GM19455 (cell line): ENCODE results near the gene SF3B4.

ENCODE experiments used
- ATAC-seq: cut with Tn5 transposase; IDR thresholded peaks from one replicate; pipeline ENCODE4 v1.9.1; 2021; ENCODE audit not compliant: unreplicated experiment

Gene SF3B4

DNA sequence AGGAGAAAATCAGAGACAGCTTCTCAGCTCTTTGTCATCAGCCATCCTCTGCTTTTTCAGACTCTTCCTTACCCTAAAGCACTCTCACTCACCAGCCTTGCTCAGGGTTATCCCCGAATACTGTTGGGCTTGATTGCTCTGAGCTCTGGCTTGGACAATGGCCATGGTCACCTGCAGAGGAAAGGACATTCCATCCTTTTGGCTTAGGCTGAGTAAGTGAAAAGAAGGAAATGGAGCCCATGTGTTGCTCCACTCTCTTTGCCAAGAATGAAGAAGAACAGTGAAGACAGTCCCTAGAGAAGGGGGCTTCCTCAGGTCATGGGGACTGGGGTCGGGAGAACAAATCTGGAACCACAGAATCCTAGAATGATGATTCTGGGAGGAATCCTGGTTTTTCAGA, 6.8 kb upstream of the SF3B4 start:
- ATAC-seq: no peak

DNA sequence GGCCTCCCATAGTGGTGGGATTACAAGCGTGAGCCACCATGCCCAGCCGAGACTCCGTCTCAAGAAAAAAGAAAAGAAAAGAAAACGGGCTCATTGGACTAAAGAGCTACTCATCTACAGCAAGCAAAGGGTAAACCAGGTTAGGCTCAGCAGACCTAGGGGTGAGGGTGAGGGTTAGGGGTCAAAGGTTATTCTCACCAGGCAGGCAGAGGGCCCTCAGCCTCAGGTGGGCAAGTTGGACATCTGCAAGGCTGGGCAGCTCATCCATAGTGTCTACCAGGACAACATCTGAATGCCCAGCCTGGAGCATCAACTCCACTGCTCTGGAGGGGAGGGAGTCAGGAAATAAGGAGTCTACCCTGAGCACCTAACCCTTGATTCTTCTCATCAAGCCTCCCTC, 5.6 kb upstream of the SF3B4 start:
- no peak for ATAC-seq

DNA sequence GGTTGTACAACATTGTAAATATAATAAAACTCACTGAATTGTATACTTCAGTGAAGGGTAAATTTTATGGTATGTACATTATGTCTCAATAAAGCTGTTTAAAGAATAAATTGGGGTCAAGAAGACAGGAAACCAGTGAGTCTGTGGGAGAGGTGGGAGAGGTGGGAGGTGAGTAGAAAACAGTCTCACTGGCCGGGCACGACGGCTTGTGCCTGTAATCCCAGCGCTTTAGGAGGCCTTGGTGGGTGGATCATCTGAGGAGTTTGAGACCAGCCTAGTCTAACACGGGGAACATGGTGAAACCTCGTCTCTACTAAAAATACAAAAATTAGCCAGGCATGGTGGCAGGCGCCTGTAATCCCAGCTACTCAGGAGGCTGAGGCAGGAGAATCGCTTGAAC, 4.9 kb upstream of the SF3B4 start:
- no peak for ATAC-seq

DNA sequence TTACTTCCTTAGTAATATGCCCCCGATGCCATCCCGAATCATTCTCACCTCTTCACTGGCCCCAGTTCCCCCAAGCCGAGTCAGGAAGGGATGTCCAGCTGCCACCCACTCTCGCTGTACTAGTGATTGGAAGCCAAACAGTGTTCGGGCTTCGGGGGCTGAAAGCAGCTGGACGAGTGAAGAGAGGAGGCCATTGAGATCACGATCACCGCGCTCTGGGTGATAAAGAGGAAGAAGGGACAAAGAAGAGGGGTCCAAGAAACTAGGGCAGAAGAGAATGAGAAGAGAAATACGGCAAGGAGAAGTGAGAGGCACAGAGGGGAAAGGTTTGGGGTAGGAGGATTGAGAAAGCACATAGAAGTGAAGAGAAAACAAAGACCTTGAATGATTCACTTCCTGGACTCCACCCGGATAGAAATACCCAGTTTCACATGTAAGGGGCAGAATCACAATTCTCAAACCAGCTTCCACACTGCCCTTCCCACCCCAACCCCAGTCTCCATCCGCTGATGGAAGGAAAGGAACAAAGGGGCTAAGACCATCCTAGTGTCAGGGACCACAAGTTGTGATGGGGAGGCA, 3.7 kb upstream of the SF3B4 start:
- no peak for ATAC-seq

DNA sequence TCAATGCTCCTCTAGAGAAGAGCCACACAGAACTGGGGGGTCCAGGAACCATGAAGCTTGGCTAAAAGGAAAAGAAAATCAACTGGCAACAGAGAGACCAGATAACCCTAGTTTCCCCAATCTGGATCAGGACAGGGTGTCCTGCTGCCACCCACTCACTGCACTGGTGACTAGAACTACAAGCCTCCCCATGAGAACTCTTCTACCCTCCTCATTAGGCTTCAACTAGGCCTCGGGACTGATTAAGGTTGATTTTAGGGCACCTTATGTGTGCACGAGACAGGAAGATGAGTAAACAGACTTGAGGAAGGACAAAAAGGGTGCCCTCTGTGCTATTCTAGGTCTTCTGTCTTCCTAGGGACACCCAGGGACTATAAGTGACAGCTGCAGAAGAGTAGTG, 2.3 kb upstream of the SF3B4 start:
- ATAC-seq: no peak

DNA sequence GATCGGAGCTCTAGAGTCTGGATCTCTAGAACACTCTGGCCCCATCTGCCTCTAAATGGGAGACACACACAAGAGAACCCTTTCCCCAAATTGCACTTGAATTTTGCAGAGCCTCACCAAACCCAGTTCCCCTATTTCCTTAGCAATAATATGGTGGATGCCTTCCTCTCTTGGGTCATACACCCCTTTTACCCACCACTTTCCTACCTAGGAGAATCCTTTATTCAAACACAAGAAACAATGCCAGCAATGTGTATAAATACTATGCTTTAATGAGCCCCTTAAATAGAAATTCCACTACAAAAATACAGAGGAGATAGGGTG, 760 bp upstream of the SF3B4 start:
- ATAC-seq: no peak

DNA sequence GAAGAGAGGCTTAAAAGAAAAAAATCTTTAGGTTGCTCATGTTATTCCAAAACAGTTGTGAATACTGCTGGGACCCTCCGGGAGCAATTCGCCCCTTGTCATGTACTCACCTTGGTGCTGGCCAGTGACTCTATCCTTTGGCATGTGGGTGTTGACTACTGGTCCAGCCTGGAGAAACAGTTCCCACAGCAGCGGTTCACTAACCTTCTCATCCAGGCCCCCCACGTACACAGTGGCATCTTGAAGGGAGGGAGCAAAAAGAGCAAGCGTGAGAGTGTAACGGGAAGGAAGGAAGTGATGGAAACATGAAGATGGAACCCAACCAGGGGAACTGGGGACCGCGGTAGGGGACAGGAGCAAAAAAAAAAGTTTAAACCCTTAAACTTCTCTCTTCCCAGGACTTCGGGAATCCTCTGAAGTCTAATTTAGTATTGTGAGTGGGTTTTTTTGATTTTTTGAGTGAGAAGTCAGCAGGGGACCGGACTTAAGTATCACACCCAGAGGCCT, 494 bp downstream of the SF3B4 start:
- no peak for ATAC-seq

DNA sequence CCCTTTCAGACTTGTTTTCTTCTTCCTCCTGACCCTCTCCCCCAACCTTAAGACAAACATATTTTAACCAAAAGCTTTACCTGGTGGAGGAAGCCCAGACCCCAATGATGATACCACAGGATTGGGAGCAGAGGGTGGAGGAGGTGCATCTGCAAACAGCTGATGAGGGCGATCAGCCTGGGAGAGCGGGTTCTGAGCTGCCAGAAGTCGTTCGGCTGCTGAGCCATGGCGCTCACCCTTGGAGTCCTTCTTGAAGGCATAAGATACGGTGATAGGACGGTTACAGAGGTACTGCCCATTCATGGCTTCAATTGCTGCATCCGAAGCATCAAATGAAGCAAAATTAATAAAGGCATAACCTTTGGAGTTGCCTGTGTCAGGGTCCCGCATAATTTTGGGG, 1.3 kb downstream of the SF3B4 start:
- ATAC-seq: no peak

DNA sequence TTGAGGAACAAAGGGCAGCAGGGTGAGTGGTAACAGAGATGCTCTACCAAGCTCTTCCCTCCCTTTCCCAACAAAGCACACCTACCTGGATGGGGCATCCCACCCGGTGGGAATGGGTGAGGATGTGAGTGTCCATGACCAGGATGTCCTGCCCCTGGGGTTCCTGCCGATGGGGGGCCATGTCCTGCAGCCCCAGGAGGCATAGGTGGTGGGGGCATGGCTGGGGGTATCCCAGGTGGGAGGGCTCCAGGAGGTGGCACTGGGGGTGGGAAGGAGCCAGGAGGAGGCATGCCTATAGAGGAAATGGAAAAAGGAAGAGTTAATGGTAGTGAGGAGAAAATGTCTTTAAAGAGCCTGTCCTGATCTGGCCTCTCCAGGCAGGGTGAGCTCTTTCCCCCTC, 1.9 kb downstream of the SF3B4 start:
- no peak for ATAC-seq

DNA sequence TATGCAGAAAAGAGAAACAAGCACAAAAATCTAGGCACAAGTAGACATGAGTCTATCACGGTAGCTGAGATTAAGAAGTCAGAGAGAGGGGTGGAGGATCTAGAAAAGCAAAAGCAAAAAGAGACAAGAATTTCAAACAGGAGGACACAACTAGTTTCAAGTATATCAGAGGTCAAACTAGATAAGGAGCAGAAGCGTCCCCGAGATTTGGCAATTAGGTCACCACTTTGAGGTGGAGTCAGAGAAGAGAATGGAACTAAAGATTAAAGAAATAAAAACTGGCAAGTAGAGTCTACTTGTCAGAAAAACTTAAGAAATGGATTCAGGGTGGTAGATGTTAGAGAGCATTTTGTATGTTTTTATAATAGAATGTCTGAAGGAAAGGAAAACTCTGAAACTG, 2.3 kb downstream of the SF3B4 start:
- no peak for ATAC-seq

DNA sequence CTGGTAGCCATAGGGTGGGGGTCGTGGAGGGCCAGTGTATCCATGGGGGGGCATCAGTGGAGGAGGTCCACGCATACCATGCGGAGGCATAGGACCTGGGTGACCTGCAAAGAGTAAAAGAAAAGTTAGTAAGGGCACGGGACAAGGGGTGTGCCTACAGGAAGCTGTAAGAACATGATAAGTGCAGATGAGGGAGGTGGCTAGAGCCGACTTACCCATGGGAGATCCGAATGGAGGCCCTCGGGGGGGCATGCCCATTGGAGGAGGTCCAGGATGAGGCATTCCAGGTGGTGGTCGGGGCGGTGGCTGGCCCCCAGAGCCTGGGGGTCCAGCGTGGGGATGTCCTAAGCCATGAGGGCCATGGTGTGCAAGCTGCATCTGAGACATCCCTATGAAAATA, 4.0 kb downstream of the SF3B4 start:
- ATAC-seq: no peak

DNA sequence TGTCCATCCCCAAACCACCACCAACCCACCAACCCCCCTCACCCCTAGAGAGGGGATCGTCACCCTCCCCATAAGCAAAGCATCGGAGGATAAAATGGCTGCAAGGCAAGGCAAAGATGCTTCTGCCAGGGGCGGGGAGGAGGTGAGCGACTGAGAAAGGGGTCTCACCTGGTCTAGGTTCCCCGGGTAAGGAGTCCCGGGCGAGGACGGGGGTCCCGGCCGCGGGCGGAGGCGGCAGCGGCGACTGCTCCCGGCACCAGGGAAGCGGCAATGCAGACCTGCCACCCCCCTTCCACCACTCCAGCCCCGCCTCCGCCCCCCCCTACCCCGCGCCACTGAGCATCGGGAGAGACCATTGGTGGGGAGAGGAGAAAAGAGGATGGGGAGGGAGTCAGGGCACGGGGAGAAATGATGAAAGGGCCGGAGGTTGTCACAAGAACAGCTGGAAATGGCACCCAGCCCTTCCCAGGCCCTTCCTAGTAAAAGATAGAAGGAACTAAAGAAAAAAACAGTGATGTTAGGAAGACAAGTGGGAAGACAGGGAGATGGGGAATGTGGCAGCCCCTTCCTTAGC, 9.9 kb downstream of the SF3B4 start, which contains the start of gene SV2A:
Gene SV2A, minus strand, starts transcription at position 274 of the 574 bp plus-strand sequence. CDS start 4,004 bp downstream, outside the sequence.
- ATAC-seq: no peak

DNA sequence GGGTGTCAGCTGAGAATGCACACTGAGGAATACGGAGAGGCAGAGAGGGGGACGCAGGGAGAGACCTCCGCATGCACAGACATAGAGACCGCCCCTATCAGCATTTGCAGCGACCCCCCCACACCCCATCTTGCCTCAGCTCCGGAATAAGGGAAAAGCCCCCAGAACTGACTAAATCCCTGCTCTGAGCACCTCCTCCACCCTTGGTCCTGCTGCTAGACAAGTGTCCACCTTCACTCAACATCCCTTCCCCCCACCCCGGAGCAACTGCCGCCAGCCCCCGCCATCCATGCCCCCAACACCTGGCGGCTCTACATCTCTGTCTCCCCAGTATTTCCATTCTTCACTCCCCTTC, 10.7 kb downstream of the SF3B4 start:
- no peak for ATAC-seq

DNA sequence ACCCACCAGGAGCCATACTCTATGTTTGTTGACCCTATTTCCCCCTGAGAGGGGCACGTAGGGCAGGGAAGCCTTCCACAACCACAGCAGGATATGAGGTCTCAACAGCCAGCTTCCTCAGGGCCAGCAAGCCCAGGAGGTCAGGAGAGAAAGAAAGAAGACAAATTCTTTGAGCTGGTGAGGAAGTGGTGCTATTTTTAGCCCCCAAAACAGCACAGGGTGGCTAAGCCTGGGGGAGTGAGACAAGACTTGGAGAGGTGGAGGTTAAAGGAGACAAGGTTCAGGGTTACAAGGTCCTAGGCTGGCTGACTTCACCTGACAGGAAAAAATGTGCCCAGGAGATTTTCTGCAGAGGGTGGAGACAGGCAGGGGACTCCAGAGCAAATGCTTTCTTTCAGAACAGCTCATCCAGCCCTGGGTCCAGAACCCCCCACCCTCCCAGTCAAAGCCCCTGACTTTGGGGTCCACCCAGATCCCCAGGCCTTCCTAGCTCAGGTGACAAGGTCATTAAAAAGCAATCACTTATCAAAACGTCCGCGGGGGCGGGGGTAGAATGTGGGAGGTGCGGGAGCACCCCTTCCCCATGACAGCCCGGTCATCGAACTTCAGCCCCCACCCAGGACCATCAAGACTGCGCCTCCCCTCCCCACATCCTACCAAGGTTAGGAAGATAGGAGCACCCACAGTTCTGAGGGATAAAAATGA, 11.3 kb downstream of the SF3B4 start:
- no peak for ATAC-seq

DNA sequence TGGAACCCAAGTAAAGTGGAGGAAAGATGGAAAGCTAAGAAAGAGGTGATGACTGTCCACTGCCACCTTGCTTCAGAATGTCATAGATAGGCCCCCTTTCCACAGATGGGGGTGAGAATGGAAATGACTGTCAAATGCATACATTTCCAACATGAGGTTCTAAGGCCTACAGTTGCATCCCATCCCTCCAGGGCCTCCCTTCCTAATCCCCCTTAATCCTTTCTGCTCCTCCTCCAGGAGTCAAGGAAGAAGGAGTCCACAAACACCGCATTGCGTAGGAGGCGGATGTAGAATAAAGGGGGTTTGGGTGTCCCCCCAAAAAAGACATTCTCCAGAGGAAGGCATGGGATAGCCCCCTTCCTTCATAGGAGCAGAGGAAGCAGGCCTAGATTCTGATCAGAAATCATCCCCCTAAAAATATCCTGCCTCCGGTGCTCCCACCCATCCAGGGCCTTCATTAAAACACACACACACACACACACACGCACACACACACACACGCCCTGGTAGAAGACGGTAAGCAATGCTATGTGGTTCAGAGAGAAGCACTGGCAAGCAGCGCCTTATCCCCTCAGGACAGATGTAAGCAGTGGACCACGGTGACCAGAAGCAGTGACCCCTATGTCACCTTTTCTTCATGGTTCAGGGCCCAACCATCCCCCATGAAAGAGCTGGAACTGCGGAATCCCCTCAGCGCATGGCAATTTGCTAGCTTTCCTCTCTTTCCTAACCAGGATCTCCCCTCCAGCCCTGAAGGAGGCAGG, 12.0 kb downstream of the SF3B4 start:
- no peak for ATAC-seq

DNA sequence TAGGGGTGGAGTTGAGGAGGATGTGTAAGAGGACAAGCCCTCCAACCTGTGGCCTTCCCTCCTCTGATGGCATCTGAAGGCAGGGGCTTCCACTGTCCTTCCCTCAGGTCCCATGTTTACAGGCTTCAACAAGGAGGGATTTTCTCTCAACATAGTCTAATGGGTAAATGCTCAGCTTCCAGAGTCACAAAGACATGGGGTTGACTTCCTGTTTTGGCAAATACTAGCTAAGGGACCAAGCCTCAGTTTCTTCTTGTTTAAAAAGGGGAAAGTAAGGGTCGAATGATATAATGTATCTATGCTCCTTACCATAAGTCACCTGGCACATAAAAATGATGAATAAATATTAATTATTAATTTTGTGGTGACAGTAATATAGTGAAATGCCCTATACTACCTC, 13.1 kb downstream of the SF3B4 start:
- no peak for ATAC-seq

DNA sequence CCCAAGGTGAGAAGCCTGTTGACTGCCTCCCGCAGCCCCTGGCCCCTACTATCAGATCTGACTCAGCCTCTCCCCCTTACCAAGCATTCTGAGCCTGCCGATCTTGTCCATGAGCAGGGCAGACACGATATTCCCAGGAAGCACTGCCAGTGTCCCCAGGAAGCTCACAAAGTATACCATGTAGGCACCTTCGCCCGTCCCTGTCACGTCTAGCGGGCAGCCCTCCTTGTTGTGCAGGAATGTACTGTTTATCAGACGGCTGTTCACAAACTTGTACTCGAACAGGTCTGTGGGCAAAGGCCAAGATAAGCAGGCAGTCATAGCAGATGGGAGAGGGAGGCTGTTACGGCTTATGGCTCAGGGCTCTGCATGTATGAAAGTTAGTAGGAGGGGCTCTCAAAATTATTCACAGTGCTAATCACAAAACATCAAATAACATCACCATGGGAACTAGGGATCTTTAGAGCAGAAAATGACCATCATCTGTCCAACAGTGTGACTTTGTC, 21.0 kb downstream of the SF3B4 start:
- ATAC-seq: no peak

DNA sequence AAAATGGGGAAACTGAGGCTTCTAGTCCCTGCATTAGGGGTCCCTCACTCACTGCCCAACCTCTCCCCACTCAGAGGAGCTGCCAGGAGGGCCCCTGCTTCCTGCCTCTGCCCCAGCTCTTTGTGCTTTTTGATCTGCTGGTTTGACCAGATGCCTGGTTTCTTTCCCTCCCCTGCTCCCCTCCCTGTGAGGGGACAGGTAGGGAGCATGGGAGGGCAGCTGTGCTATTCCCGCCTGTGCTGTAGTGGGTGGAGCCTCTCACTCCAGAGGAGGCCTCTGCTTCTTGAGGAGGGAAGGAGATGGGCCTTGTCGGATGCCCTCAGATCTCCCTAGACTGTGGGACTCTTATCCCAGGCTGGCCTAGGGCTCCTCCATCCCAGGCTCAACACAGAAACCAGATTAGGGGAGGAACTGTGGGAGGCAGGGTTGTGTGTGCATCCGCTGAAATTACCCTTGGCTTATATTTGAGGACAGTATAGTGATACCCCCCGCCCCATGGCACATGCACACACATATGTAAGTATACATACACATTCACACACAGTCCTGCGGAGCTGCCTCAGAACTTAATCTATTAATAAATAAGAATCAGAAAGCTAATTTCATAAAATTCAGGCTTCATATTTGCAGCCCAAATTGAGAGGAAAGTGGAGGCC, 23.6 kb downstream of the SF3B4 start:
- ATAC-seq: no peak

DNA sequence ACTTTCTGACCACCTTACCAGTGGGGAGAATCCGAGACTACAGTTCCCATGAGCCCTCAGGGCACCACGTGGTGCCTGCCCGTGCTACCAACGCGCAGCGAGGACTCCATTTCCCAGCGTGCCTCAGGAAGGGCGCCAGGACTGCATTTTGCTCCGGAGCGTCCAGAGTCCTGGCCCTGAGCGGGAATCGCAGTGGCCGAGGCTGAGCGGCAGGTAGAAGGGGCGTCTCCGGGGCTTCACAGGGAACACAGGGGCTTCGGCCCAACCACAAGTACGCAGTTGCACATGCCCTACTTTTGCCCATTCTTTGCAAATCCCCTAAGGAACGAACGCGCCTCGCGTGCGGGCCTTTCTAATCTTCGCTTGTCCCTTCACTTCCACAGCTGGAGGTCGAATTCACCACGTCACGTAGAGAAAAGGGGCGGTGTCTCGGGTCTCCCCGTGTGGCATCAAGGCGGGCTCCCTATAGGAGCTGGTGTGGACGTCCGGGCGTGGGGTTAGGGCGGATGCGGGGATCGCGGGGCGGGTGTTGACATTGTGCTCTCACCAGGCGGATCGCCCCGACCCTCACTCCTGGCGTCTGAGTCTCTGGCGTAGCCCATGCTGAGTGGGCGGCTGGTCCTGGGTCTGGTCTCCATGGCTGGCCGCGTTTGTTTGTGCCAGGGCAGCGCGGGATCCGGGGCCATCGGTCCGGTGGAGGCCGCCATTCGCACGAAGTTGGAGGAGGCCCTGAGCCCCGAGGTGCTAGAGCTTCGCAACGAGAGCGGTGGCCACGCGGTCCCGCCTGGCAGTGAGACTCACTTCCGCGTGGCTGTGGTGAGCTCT, 27.9 kb downstream of the SF3B4 start, which contains the start of gene BOLA1:
Gene BOLA1, plus strand, starts transcription at position 109 of the 825 bp plus-strand sequence. Its CDS starts 492 bp downstream, at position 601.
- no peak for ATAC-seq

DNA sequence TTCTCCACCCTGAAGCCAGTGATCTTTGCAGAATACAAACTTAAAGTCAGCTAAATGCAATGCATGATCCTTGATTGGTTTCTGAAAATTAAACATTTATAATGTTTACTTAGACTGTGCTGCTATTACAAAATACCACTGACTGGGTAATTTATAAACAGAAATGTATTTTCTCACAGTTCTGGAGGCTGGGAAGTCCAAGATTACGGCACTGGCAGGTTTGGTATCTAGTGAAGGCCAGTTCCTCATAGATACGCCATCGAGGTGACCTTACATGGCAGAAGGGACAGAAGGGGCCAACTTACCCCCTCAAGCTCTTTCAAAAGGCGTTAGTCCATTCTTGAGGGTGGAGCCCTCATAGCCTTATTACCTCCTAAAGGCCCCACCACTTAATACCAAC, 31.0 kb downstream of the SF3B4 start:
- ATAC-seq: no peak
